Neural progenitor cell (in vitro differentiated cells): ENCODE measurements around the gene GRIN3B. TPM values are rescaled to one million over a fixed set of nuclear protein-coding genes. Genes with fewer than 3 reads are reported as not detected.

Experiments
- DNase-seq: peaks from one replicate; pipeline ENCODE4 v3.0.0-alpha.2; 2016; ENCODE audit warnings: low spot score
- H2AFZ ChIP-seq: fragments of 200-600 bp; sonication (generic); replicated peaks from 2 replicates; pipeline ENCODE4 v1.6.1; 2016; ENCODE audit warnings: antibody characterized with exemption
- H3F3A ChIP-seq: fragments of 200-600 bp; sonication (generic); 2 replicates; pipeline ENCODE4 v1.6.1; 2016; ENCODE audit warnings: antibody characterized with exemption, low read depth
- H3K27ac ChIP-seq: fragments of 200-600 bp; sonication (generic); 2 replicates; pipeline ENCODE4 v1.5.1; 2016; ENCODE audit warnings: mild to moderate bottlenecking
- H3K27me3 ChIP-seq: fragments of 200-600 bp; sonication (generic); 2 replicates; pipeline ENCODE4 v1.6.1; 2016; ENCODE audit warnings: mild to moderate bottlenecking, moderate library complexity
- H3K36me3 ChIP-seq: fragments of 200-600 bp; sonication (generic); 2 replicates; pipeline ENCODE4 v1.5.1; 2016
- H3K4me1 ChIP-seq: fragments of 200-600 bp; sonication (generic); 2 replicates; pipeline ENCODE4 v1.6.1; 2016; ENCODE audit warnings: mixed run types
- H3K4me2 ChIP-seq: fragments of 200-600 bp; sonication (generic); 2 replicates; pipeline ENCODE4 v1.6.1; 2016
- H3K4me3 ChIP-seq: fragments of 200-600 bp; sonication (generic); 2 replicates; pipeline ENCODE4 v1.5.1; 2016
- H3K79me2 ChIP-seq: fragments of 200-600 bp; sonication (generic); 2 replicates; pipeline ENCODE4 v1.6.1; 2016; ENCODE audit warnings: low read depth
- H3K9ac ChIP-seq: fragments of 200-600 bp; sonication (generic); 2 replicates; pipeline ENCODE4 v1.6.1; 2016
- H3K9me3 ChIP-seq: fragments of 200-600 bp; sonication (generic); 2 replicates; pipeline ENCODE4 v1.5.1; 2016; ENCODE audit warnings: low read depth
- H4K20me1 ChIP-seq: fragments of 200-600 bp; sonication (generic); 2 replicates; pipeline ENCODE4 v1.6.1; 2016; ENCODE audit warnings: low read depth
- H3K27ac Mint-ChIP-seq: 3 replicates; pipeline ENCODE4 v1.8.0; 2021; ENCODE audit warnings: mixed read lengths
- H3K27me3 Mint-ChIP-seq: 2 replicates; pipeline ENCODE4 v1.8.0; 2022; ENCODE audit warnings: low read depth, mild to moderate bottlenecking, inconsistent platforms, moderate library complexity, mixed read lengths; ENCODE audit not compliant: insufficient read depth
- H3K36me3 Mint-ChIP-seq: 3 replicates; pipeline ENCODE4 v1.8.0; 2021; ENCODE audit warnings: mixed read lengths
- H3K4me1 Mint-ChIP-seq: 3 replicates; pipeline ENCODE4 v1.8.0; 2021; ENCODE audit warnings: mixed read lengths
- H3K4me3 Mint-ChIP-seq: 3 replicates; pipeline ENCODE4 v1.8.0; 2021; ENCODE audit warnings: mild to moderate bottlenecking, moderate library complexity, mixed read lengths
- H3K9me3 Mint-ChIP-seq: 3 replicates; pipeline ENCODE4 v1.8.0; 2020; ENCODE audit warnings: mixed read lengths
- EZH2 ChIP-seq: fragments of 200-600 bp; sonication (generic); IDR thresholded peaks from 2 replicates; pipeline ENCODE4 v1.6.1; 2017; ENCODE audit warnings: antibody characterized with exemption, mild to moderate bottlenecking, moderate library complexity
- EZH2phosphoT487 ChIP-seq: fragments of 200-600 bp; sonication (generic); IDR thresholded peaks from 2 replicates; pipeline ENCODE4 v1.6.1; 2017; ENCODE audit warnings: antibody characterized with exemption
- total RNA-seq: library from RNA; depleted of rRNA; stranded (reverse); fragments of >200 nt; gene quantifications from 2 replicates; pipeline ENCODE4 v1.2.3, GENCODE V29; 2015; ENCODE audit warnings: low replicate concordance
- TF ChIP-seq, protein P1 (sequence below): fragments of 200-600 bp; sonication (generic); IDR thresholded peaks from 2 replicates; pipeline ENCODE4 v1.5.1; 2017; ENCODE audit warnings: antibody characterized with exemption, mild to moderate bottlenecking

Gene GRIN3B
- total RNA-seq, 1 donor from 2014 or later: 5.9 TPM

DNA sequence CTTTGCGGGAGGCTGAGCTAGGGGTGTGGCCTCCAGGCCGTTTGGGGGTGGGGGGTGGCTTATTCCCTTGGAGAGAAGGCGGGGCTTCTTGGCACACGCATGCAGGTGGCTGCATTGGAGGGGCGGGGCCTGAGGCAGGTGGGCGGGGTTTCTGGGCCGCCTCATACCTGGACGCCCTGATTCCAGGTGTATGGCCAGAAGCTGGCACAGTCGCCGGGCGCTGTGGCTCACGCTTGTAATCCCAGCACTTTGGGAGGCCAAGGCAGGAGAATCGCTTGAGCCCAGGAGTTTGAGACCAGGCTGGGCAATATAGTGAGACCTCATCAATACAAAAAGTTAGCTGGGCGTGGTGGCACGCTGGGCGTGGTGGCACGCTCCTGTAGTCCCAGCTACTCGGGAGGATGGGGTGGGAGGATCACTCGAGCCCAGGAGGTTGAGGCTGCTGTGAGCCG lies 47.5 kb downstream of the GRIN3B start:
- H3F3A ChIP-seq: peaks cover 8% of the 10 kb centered on the region
- H3K36me3 ChIP-seq: no peaks in the 10 kb centered on the region
- no peaks in the 10 kb centered on the region for H3K27me3 ChIP-seq
- H3K4me1 ChIP-seq: no peaks in the 10 kb centered on the region
- no peaks in the 10 kb centered on the region for H3K79me2 ChIP-seq
- H3K4me2 ChIP-seq: no peak overlapping the region
- H3K9ac ChIP-seq: no peak overlapping the region
- no peak overlapping the region for H2AFZ ChIP-seq
- Mint-ChIP-seq H3K4me3 (no peak overlapping the region), H3K27me3 (peaks cover 8% of the 10 kb centered on the region), H3K36me3 (no peaks in the 10 kb centered on the region), H3K4me1 (peaks cover 8% of the 10 kb centered on the region), H3K9me3 (no peaks in the 10 kb centered on the region), H3K27ac (no peak overlapping the region)
- no peak for DNase-seq
- H3K27ac ChIP-seq: no peak overlapping the region
- TF ChIP-seq EZH2 (no peak), EZH2phosphoT487 (no peak)
- TF ChIP-seq, protein P1, sequence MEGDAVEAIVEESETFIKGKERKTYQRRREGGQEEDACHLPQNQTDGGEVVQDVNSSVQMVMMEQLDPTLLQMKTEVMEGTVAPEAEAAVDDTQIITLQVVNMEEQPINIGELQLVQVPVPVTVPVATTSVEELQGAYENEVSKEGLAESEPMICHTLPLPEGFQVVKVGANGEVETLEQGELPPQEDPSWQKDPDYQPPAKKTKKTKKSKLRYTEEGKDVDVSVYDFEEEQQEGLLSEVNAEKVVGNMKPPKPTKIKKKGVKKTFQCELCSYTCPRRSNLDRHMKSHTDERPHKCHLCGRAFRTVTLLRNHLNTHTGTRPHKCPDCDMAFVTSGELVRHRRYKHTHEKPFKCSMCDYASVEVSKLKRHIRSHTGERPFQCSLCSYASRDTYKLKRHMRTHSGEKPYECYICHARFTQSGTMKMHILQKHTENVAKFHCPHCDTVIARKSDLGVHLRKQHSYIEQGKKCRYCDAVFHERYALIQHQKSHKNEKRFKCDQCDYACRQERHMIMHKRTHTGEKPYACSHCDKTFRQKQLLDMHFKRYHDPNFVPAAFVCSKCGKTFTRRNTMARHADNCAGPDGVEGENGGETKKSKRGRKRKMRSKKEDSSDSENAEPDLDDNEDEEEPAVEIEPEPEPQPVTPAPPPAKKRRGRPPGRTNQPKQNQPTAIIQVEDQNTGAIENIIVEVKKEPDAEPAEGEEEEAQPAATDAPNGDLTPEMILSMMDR: no peak
- H3K4me3 ChIP-seq: no peak overlapping the region
- no peaks in the 10 kb centered on the region for H3K9me3 ChIP-seq
- no peaks in the 10 kb centered on the region for H4K20me1 ChIP-seq

DNA sequence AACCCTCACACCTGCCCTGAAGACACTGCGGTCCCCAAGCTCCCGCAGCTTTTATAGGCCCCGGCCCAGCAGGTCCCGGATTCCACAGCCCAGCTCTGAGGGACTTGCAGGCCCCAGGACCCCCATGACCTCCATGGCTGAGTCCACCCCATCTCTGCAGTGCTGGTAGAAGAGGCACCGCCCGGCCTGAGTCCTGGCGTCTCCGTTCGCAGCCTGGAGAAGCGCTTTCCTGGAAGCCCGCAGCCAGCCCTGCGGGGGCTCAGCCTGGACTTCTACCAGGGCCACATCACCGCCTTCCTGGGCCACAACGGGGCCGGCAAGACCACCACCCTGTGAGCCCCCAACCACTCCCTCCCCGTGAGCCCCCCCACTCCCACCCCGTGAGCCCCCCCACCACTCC lies 48.9 kb downstream of the GRIN3B start:
- Mint-ChIP-seq H3K27ac (no peak overlapping the region), H3K27me3 (peaks cover 14% of the 10 kb centered on the region), H3K4me3 (no peak overlapping the region), H3K9me3 (no peaks in the 10 kb centered on the region), H3K36me3 (no peaks in the 10 kb centered on the region), H3K4me1 (peaks cover 12% of the 10 kb centered on the region)
- Histone ChIP-seq H3K9me3 (no peaks in the 10 kb centered on the region), H3K27ac (no peak overlapping the region), H3K4me2 (no peak overlapping the region), H3K79me2 (no peaks in the 10 kb centered on the region), H2AFZ (no peak overlapping the region), H3K36me3 (no peaks in the 10 kb centered on the region), H4K20me1 (no peaks in the 10 kb centered on the region), H3K4me1 (no peaks in the 10 kb centered on the region), H3F3A (peaks cover 8% of the 10 kb centered on the region), H3K4me3 (no peak overlapping the region), H3K9ac (no peak overlapping the region), H3K27me3 (no peaks in the 10 kb centered on the region)
- TF ChIP-seq EZH2phosphoT487 (no peak), EZH2 (no peak)
- TF ChIP-seq, protein P1: no peak
- no peak for DNase-seq

DNA sequence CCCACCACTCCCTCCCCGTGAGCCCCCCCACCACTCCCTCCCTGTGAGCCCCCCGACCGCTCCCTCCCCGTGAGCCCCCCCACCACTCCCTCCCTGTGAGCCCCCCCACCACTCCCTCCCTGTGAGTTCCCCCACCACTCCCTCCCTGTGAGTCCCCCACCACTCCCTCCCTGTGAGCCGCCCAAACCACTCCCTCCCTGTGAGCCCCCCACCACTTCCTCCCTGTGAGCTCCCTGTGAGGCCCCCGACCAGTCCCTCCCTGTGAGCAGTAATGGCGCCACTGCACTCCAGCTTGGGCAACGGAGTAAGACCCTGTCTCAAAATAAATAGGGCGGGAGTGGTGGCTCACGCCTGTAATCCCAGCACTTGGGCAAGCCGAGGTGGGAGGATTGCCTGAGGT lies 49.6 kb downstream of the GRIN3B start:
- no peaks in the 10 kb centered on the region for H3K9me3 ChIP-seq
- H3K27ac ChIP-seq: no peak overlapping the region
- no peaks in the 10 kb centered on the region for H3K4me1 ChIP-seq
- DNase-seq: no peak
- no peak overlapping the region for H3K4me2 ChIP-seq
- Mint-ChIP-seq H3K27ac (no peak overlapping the region), H3K4me1 (peaks cover 12% of the 10 kb centered on the region), H3K9me3 (no peaks in the 10 kb centered on the region), H3K4me3 (no peak overlapping the region), H3K27me3 (peaks cover 14% of the 10 kb centered on the region), H3K36me3 (no peaks in the 10 kb centered on the region)
- H3K27me3 ChIP-seq: no peaks in the 10 kb centered on the region
- no peak for TF ChIP-seq EZH2phosphoT487
- no peak for TF ChIP-seq EZH2
- TF ChIP-seq, protein P1: no peak
- H4K20me1 ChIP-seq: no peaks in the 10 kb centered on the region
- H2AFZ ChIP-seq: no peak overlapping the region
- no peaks in the 10 kb centered on the region for H3K36me3 ChIP-seq
- peaks cover 8% of the 10 kb centered on the region for H3F3A ChIP-seq
- no peaks in the 10 kb centered on the region for H3K79me2 ChIP-seq
- H3K9ac ChIP-seq: no peak overlapping the region
- H3K4me3 ChIP-seq: no peak overlapping the region
